ENCODE data around the gene PRR14.

Gene PRR14

GRCh38 chr16:30659507-30660423 lies 9.0 kb downstream of the PRR14 start:
- DNase-seq (ENCODE audit: low read depth), result no peak

GRCh38 chr16:30660424-30661261 lies 9.9 kb downstream of the PRR14 start:
- no peak for DNase-seq (ENCODE audit: low read depth)

- DNase-seq (ENCODE audit: low read depth), result no peak
Measured at GRCh38 chr16:30662449-30662848, 11.7 kb downstream of the PRR14 start.

GRCh38 chr16:30663038-30663437 lies 12.3 kb downstream of the PRR14 start:
- no peak for DNase-seq (ENCODE audit: low read depth)

DNA sequence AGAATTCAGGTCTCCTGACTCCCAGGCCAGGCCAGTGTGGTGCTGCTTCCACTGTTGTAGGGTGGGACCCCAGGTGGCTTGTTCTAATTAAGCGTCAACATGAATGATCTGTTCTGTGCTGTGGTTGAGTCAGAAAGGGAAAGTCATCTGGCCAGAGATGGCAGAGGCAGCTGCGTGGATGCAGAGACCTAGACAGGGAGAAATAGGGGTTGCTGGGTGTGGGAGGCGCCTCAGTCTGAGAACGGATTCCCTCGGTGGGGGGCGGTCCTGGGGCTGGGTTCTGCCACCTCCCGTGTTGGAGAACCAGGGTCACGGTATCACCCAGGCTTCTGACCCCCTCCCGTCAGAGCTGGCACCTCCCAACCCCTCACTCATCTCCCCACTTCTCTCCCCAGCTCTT lies 13.1 kb downstream of the PRR14 start:
- DNase-seq (ENCODE audit: low read depth), result no peak

DNA sequence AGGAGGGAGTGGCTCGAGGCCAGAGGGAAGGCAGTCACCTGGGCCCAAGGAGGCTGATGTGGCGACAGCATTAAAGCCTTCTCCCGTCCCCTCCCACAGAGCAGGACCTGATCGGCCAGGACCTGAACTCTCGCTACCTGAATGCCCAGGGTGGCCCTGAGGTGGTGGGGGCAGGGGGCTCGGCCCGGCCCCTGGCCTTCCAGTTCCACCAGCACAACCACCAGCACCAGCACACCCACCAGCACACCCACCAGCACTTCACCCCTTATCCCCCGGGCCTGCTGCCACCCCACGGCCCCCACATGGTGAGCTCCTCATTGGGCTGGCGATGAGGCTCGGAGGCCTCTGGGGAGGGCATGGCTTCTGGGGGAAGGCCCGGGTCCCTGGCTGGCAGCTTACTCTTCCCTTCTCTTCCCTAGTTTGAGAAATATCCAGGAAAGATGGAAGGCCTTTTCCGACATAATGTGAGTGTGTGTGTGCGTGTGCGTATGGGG lies 13.9 kb downstream of the PRR14 start:
- no peak for DNase-seq (ENCODE audit: low read depth)

DNA sequence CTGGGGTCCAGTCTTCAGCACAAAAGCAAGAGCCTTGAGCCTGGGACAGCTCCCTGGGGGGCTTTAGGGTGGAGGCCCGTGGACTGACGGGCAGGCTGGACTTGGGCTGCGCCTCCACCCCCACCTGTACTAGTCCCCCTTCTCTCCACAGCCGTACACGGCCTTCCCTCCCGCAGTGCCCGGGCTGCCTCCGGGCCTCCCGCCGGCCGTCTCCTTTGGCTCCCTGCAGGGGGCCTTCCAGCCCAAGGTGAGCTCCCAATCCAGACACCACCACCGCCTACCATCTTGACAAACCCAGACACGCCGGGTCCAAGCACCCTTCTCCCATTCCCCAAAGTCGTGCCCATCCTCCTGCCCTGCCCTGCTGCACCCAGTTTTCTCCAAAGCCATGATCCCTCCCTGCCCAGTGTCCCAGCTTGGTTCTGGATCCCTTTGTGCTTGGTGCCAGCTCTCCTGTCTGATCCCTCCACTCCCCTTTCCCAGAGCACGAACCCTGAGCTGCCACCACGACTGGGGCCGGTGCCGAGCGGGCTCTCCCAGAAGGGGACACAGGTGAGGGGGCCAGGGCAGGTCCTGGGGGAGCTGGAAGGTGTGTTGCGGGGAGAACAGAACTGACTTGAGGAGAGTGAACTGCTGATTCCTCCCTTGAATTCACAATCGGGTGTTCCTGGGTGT lies 14.5 kb downstream of the PRR14 start:
- no peak for DNase-seq (ENCODE audit: low read depth)

DNA sequence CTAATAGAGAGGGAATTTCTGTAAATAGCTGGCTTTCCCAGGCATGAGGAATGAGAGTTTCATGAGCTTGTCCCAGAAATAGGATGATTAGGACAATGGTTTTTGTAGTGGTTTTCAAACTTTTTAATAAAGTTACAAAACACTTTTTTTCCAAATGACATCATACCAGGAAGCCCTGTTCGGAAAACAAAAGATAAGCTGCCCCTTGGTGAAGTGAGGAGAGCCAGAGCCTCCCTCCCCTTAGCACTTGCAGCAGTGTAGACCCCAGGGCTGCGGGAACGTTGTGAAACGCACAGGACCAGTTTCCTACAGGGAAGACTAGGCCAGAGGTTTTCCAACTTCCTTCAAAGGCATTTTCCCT lies 15.1 kb downstream of the PRR14 start:
- no peak for DNase-seq (ENCODE audit: low read depth)

GRCh38 chr16:30666681-30667080 lies 15.9 kb downstream of the PRR14 start:
- DNase-seq (ENCODE audit: low read depth), result no peak

DNA sequence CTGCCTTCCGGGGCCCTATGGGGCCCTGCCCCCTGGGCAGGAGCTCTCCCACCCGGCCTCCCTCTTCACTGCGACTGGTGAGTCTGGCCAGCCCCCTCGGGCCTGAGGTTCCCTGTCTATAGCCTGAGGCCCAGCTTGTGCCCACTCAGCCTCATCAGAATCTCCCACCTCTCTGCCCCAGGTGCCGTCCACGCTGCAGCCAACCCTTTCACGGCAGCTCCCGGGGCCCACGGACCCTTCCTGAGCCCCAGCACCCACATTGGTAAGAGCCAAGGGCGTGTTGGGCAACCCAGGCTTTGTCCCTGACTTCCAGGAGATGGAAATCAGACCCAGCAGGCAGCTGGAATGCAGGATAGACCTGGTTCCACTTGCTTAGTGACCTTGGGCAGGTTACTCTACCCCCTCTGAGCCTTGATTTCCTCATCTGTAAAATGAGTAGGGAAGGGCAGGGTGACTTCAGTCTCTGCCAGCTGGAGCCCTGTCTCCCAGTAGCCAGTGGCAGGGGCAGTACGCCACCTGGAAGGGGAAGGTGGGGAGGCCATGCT lies 16.7 kb downstream of the PRR14 start:
- no peak for DNase-seq (ENCODE audit: low read depth)

DNA sequence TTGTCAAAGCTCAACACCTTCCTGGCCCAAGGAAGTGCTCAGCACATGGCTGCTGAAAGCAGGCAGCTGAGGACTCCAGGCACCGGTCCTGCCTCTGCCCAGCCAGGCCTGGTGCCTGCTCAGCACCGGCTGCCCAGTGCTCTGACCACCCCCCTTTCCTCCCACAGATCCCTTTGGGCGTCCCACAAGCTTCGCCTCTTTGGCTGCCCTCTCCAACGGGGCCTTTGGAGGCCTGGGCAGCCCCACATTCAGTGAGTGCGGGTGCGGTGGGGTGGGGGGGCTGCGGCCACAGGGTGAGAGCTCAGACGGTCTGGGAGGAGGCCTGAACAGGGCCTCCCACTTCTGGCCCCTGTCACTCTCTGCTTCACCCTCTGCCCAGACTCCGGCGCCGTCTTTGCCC lies 17.6 kb downstream of the PRR14 start:
- DNase-seq (ENCODE audit: low read depth), result no peak

- DNase-seq (ENCODE audit: low read depth), result no peak
Measured at GRCh38 chr16:30669026-30669902, 18.5 kb downstream of the PRR14 start.

- no peak for DNase-seq (ENCODE audit: low read depth)
Measured at GRCh38 chr16:30669903-30670824, 19.4 kb downstream of the PRR14 start.

- DNase-seq (ENCODE audit: low read depth), result no peak
Measured at GRCh38 chr16:30675143-30675542, 24.4 kb downstream of the PRR14 start.

GRCh38 chr16:30677931-30678585 lies 27.3 kb downstream of the PRR14 start:
- no peak for DNase-seq (ENCODE audit: low read depth)

- DNase-seq (ENCODE audit: low read depth), result no peak
Measured at GRCh38 chr16:30678586-30678970, 27.8 kb downstream of the PRR14 start.

GRCh38 chr16:30680326-30680725 lies 29.6 kb downstream of the PRR14 start:
- DNase-seq (ENCODE audit: low read depth), result no peak

DNA sequence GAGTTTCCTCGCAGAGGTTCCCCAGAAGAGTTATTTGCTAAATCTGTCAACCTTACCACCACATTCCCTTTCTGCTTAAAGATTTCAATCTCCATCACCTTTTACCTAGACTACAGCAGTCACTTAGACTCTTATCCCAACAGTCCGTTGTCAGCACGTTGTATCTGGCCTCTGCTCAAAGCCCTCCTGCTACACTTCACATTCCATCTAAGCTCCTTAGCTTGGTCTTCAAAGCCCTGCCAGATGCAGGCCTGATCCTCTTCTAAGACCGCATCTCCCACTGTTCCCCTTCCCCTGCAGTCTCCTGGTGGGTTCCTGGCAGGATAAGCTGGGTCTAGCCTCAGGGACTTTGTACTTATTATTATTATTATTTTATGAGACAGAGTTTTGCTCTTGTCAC lies 37.9 kb downstream of the PRR14 start:
- no peak for DNase-seq (ENCODE audit: low read depth)

DNA sequence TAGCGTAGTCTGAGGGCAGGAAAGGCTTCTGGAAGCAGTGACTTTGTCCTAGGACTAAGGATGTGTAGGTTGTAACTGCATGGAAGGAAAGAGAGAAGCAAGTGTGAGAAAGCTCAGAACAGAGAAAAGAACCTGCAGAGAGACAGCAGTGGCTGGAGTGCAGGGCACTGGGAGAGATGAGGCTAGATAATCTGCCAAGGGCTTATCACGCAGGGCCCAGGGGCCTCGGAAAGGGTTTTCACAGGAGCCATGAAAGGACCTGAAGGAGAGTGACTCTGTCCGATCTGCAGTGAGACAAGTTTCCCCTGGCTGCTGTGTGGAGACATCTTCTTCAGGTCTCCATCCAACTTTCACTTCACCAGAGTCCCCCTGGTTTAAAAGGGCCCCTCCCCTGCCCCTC lies 41.1 kb downstream of the PRR14 start:
- no peak for DNase-seq (ENCODE audit: low read depth)

Measured in fibroblast of gingiva (primary cell).